ENCODE results near the gene CDKAL1. TPM values are rescaled to one million over a fixed set of nuclear protein-coding genes. Genes with fewer than 3 reads are reported as not detected.

CDKAL1 gene
- total and polyA plus RNA-seq, 8 donors = 3.4 to 36.7 (median 10.4) TPM

DNA sequence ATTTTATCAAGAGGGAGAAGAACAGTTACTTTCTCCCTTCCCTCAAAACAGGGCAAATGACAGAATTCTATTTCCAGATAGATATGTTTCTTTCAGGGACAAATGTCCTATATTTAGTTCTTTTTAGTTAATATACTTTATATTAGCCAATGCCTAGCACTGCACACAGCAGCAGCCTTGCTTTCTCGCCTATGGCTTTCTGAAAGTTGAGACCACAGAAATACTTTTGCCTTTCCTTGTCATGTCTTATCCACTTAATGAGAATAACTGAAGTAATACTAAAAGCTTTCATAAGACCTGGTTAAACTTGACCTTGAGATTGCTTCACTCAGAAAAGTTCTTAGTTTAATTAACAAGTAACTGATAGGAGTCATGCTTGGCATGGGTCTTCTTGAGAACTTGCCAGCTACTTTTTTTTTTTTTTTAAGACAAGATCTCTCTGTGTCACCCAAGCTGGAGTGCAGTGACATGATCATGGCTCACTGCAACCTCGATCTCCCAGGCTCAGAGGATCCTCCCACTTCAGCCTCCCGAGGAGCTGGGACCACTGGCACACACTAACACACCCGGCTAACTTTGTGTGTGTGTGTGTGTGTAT is 159.3 kb downstream of the CDKAL1 start:
- DNase-seq = no peak
- Histone ChIP-seq H3K27ac (peak overlapping the region in 1 of 5 donors; percentile 5), H3K4me1 (peaks cover 0 to 30% (median 8%) of the 10 kb centered on the region in 4 donors), H3K36me3 (no peaks in the 10 kb centered on the region), H3K9me3 (no peaks in the 10 kb centered on the region), H3K4me3 (no peak overlapping the region), H3K27me3 (no peaks in the 10 kb centered on the region)
- intact Hi-C loops (cut with DNase I; ENCODE audit: low total_unique reads) = no loop called here
- no peak for TF ChIP-seq POLR2AphosphoS5 (IDR thresholded peaks at IDR 0.05)
- WGBS, 5 donors = 35 to 79% (median 62%) methylated on average over 4 of the region's 4 CpGs

DNA sequence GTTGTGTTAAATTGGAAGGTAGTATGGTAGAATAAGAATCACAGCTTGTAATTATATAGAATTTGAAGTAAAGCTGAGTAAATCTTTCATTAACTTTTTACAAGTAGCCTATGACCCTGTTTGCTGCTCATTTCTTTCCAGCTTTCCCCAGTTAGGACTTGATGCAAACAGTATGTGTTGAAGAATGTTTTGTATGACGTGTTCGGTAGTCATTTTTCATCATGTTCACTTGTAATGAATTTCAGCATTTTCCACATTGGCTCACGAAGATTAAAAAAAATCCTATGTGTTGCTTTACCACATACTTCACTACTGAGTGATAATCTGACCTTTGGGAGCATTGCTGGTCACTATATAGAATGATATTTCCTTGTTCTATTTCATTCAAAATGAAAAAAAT is 162.4 kb downstream of the CDKAL1 start:
- peaks cover 0 to 38% (median 14%) of the 10 kb centered on the region in 4 donors for H3K4me1 ChIP-seq
- no peak for TF ChIP-seq POLR2A (IDR thresholded peaks at IDR 0.05)
- H3K36me3 ChIP-seq = no peaks in the 10 kb centered on the region
- no peak overlapping the region for H3K27ac ChIP-seq
- peak in 1 of 2 donors; percentile 32 for DNase-seq
- H3K4me3 ChIP-seq = no peak overlapping the region
- WGBS, 5 donors = 85 to 93% (median 90%) methylated on average over 3 of the region's 3 CpGs
- H3K27me3 ChIP-seq = no peaks in the 10 kb centered on the region
- intact Hi-C loops (cut with DNase I; ENCODE audit: low total_unique reads) = no loop called here
- H3K9me3 ChIP-seq = no peaks in the 10 kb centered on the region

DNA sequence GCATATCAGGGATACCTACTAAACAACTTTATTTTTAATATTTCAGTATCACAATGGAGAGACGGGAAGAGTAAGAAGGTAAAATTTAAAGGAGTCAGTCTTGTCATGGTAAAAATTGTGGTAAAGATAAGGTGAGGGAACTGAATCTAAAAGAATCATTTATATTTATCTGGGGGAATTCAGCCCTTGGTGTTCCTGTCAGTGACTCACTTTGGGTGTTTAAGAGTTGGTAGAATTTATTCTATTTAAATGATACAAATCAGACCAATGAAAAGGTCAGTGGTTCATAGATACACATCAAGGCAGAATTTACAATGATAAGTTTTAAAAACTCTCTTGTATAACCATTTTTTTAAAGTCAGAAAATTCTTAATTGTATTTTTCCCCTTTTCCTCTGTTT is 164.4 kb downstream of the CDKAL1 start:
- Histone ChIP-seq H3K9me3 (no peaks in the 10 kb centered on the region), H3K27me3 (no peaks in the 10 kb centered on the region), H3K27ac (no peak overlapping the region), H3K4me3 (no peak overlapping the region), H3K36me3 (no peaks in the 10 kb centered on the region), H3K4me1 (peaks cover 0 to 24% (median 7%) of the 10 kb centered on the region in 4 donors)
- intact Hi-C loops (cut with DNase I; ENCODE audit: low total_unique reads) = no loop called here
- TF ChIP-seq EP300 (IDR thresholded peaks at IDR 0.05) (no peak), POLR2A (IDR thresholded peaks at IDR 0.05) (no peak), POLR2AphosphoS5 (IDR thresholded peaks at IDR 0.05) (no peak)
- TF ChIP-seq, protein P1, sequence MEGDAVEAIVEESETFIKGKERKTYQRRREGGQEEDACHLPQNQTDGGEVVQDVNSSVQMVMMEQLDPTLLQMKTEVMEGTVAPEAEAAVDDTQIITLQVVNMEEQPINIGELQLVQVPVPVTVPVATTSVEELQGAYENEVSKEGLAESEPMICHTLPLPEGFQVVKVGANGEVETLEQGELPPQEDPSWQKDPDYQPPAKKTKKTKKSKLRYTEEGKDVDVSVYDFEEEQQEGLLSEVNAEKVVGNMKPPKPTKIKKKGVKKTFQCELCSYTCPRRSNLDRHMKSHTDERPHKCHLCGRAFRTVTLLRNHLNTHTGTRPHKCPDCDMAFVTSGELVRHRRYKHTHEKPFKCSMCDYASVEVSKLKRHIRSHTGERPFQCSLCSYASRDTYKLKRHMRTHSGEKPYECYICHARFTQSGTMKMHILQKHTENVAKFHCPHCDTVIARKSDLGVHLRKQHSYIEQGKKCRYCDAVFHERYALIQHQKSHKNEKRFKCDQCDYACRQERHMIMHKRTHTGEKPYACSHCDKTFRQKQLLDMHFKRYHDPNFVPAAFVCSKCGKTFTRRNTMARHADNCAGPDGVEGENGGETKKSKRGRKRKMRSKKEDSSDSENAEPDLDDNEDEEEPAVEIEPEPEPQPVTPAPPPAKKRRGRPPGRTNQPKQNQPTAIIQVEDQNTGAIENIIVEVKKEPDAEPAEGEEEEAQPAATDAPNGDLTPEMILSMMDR (IDR thresholded peaks at IDR 0.05) = no peak
- WGBS, 5 donors = 83 to 97% (median 85%) methylated on average over 1 of the region's 1 CpG
- DNase-seq = no peak

DNA sequence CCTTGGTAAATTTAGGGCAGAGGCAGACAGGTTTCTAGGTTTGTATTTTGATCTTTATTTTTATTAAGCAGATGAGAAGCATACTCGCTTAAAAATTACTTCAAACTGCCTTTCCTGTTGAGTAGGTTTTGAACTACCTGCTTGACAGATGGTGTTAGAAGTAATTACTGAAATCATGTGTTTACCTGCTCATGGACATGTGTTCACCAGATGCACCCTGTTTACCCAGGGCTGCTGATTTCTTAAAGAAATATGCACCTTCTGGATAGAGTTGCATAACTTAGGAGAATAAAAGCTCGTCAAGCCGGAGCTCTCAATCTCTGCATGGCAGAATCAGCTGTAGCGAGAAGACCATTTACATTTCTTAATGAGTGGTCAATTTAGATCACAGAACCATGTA is 165.1 kb downstream of the CDKAL1 start:
- peak in 1 of 2 donors; percentile 57 for DNase-seq
- Histone ChIP-seq H3K27me3 (no peaks in the 10 kb centered on the region), H3K4me3 (no peak overlapping the region), H3K9me3 (no peaks in the 10 kb centered on the region), H3K36me3 (no peaks in the 10 kb centered on the region), H3K27ac (no peak overlapping the region), H3K4me1 (peaks cover 0 to 28% (median 7%) of the 10 kb centered on the region in 4 donors)
- intact Hi-C loops (cut with DNase I; ENCODE audit: low total_unique reads) = no loop called here
- 31 to 56% (median 52%) methylated on average over 4 of the region's 4 CpGs for WGBS, 5 donors
- TF ChIP-seq, protein P1 (IDR thresholded peaks at IDR 0.05) = no peak
- TF ChIP-seq POLR2A (IDR thresholded peaks at IDR 0.05) = no peak
- TF ChIP-seq POLR2AphosphoS5 (IDR thresholded peaks at IDR 0.05) = no peak
- TF ChIP-seq EP300 (IDR thresholded peaks at IDR 0.05) = no peak

DNA sequence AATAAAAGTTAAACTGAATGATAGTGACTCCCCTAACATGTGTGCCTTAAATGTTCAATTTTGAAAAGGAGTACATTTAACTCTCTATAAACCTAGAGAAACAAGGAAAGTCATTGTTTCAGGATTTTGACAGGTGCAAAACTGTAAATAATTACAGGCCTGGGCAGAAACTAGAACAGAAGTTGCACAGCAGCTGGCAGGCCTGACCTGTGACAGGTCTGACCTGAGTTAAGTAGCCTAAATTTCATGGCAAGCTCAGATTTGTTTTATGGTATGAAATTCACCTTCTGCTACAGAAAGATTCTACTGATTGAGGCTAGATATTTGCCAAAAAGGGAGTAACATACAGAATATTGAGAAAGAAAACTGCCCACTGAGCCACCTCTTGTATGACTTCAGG is 166.1 kb downstream of the CDKAL1 start:
- Histone ChIP-seq H3K27ac (no peak overlapping the region), H3K27me3 (no peaks in the 10 kb centered on the region), H3K36me3 (no peaks in the 10 kb centered on the region), H3K9me3 (no peaks in the 10 kb centered on the region), H3K4me1 (peaks cover 0 to 30% (median 7%) of the 10 kb centered on the region in 4 donors), H3K4me3 (no peak overlapping the region)
- no peak for TF ChIP-seq EP300 (IDR thresholded peaks at IDR 0.05)
- TF ChIP-seq, protein P1 (IDR thresholded peaks at IDR 0.05) = no peak
- TF ChIP-seq POLR2AphosphoS5 (IDR thresholded peaks at IDR 0.05) = no peak
- no peak for TF ChIP-seq POLR2A (IDR thresholded peaks at IDR 0.05)
- intact Hi-C loops (cut with DNase I; ENCODE audit: low total_unique reads) = no loop called here
- no peak for DNase-seq
